Measurements from ENCODE around the gene SYNDIG1.
"Not testable (repeated sequence)": the region's sequence is repeated elsewhere in the genome, so short reads cannot be mapped to it uniquely, and the experiment has no call there.

Gene SYNDIG1

GRCh38 chr20:24493661-24494459 is 24.4 kb downstream of the SYNDIG1 start:
- DNase-seq = no peak

- no peak for DNase-seq
Measured at GRCh38 chr20:24494460-24494920, 25.1 kb downstream of the SYNDIG1 start.

- no peak for DNase-seq
Measured at GRCh38 chr20:24495266-24495665, 25.8 kb downstream of the SYNDIG1 start.

- peak; percentile 24 for DNase-seq
Measured at GRCh38 chr20:24497851-24498250, 28.4 kb downstream of the SYNDIG1 start.

- no peak for DNase-seq
Measured at GRCh38 chr20:24498641-24499040, 29.2 kb downstream of the SYNDIG1 start.

GRCh38 chr20:24499472-24499871 is 30.0 kb downstream of the SYNDIG1 start:
- DNase-seq = no peak

- peak; percentile 12 for DNase-seq
Measured at GRCh38 chr20:24501764-24502556, 32.5 kb downstream of the SYNDIG1 start.

GRCh38 chr20:24502661-24503060 is 33.2 kb downstream of the SYNDIG1 start:
- no peak for DNase-seq

GRCh38 chr20:24503352-24503931 is 34.0 kb downstream of the SYNDIG1 start:
- DNase-seq = no peak

- DNase-seq = no peak
Measured at GRCh38 chr20:24504331-24505285, 35.2 kb downstream of the SYNDIG1 start.

- no peak for DNase-seq
Measured at GRCh38 chr20:24506146-24506545, 36.7 kb downstream of the SYNDIG1 start.

GRCh38 chr20:24506696-24507095 is 37.3 kb downstream of the SYNDIG1 start:
- no peak for DNase-seq

GRCh38 chr20:24507182-24507853 is 37.9 kb downstream of the SYNDIG1 start:
- DNase-seq = no peak

- DNase-seq = not testable (repeated sequence)
Measured at GRCh38 chr20:24512441-24512840, 43.0 kb downstream of the SYNDIG1 start.

GRCh38 chr20:24518515-24518914 is 49.1 kb downstream of the SYNDIG1 start:
- DNase-seq = no peak

GRCh38 chr20:24519476-24519875 is 50.0 kb downstream of the SYNDIG1 start:
- no peak for DNase-seq

- DNase-seq = no peak
Measured at GRCh38 chr20:24521032-24521431, 51.6 kb downstream of the SYNDIG1 start.

GRCh38 chr20:24522452-24523330 is 53.3 kb downstream of the SYNDIG1 start:
- no peak for DNase-seq

GRCh38 chr20:24523661-24524060 is 54.2 kb downstream of the SYNDIG1 start:
- no peak for DNase-seq

- DNase-seq = no peak
Measured at GRCh38 chr20:24528583-24529368, 59.3 kb downstream of the SYNDIG1 start.
